Stimulated activated CD4-positive, alpha-beta T cell treated with anti-CD3 and anti-CD28 coated beads, Interleukin-15, amount 100 ng/mL, for 1 hour (primary cell): ENCODE measurements around the gene DHX16.
"Not testable (repeated sequence)": the region's sequence is repeated elsewhere in the genome, so short reads cannot be mapped to it uniquely, and the experiment has no call there.

Source experiments
- DNase-seq, 2 donors: peaks; one replicate each; pipeline ENCODE4 v3.0.0-alpha.2; 2020; ENCODE audit warnings: low read depth in 1 of 2, low spot score in 1 of 2

Gene DHX16

DNA sequence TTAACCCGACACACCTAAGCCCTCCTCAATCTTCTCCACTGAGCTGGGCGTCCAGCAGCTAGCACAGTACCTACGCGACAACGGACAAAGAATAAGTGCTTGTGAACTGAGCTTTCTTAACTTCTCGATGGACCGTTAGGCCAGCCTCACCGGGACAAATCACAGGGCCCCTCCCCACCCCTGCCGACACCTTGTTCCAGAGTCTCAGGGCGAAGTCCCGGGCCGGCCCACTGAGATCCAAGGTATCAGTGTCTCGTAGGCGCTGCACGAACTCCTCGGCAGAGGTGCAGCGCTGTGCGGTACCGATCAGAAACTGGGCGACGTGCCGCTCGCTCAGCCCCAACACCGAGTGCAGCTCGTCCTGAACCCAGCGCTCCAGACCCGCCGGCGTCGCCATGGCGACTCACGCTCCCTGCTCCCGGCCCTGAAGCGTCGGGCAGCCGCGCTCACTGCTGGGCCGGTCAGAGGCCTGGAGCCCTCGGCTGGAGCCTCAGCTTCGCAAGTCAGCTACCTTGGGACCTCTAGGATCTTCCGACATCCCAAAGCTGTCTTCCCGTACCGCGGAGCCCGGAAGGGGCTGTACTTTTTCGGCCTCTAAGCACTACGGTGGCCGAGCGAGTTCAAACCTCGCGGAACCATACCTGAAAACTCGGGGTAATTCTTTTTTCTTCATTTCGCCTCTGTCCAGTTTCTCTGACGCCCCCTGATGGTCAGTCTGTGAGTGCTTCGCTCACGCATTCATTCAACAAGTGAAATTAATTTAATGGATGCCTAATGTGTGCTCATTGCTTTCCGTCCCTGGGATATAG is at the start of gene DHX16:
DHX16 (minus strand) TSS at position 562 of the 809 bp plus-strand sequence; CDS start at position 397, 165 bp downstream.
- peak; percentile 78 to 79 for DNase-seq

DNA sequence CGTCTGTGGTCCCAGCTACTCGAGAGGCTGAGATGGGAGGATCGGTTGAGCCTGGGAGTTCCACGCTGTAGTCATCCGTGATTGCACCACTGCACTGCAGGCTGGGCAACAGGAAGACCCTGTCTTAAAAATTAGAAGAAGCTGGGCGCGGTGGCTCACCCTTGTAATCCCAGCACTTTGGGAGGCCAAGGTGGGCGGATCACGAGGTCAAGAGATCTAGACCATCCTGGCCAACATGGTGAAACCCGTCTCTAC is 49.1 kb upstream of the DHX16 start:
- DNase-seq: not testable (repeated sequence)

DNA sequence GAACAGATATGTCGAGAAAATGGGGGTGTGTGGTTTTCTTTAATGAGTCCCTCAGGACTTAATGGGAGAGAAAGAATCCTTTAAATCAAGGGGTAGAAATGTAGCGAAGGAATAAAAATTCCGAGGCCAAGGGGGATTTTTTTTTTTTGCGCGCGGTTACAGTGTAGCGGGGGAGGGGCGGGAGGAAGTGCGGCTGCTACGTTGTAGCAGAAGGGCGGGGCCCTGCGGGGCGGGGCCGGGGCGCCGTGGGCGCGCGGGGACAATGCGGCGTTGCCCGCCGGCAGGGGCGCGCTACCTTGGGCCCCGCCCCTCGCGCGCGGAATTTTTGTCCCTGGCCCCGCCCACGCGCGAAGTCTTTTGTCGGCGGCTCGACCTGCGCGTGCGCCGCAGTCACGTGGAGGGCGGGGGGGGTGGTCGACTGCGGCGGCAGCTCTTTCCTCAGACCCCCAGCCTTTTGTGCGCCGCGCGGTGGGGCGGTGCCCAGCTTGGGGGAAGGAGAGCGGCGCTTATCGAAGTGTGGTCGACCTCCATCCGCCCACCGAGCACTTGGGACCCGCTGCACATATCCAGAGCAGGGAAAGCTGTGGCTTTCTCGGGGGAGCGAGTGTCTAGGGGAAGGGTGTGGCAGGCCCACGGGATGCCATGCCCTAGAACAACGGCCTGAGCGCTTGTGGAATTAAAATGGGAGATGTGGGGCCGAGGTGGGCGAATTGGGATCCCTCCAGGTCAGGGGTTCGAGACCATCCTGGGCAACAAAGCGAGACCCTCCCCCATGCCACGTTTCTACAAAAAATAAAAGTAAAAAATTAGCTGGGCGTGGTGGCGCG is 48.6 kb upstream of the DHX16 start:
- peak; percentile 95 to 98 for DNase-seq

GRCh38 chr6:30720738-30721197 is 48.0 kb upstream of the DHX16 start:
- peak; percentile 40 to 57 for DNase-seq

- DNase-seq: peak; percentile 91
Observed at GRCh38 chr6:30719791-30720737, 47.3 kb upstream of the DHX16 start, which contains the start of gene TUBB. Gene TUBB (plus strand): TSS chr6:30720352. CDS start chr6:30720507, 155 bp downstream.

DNA sequence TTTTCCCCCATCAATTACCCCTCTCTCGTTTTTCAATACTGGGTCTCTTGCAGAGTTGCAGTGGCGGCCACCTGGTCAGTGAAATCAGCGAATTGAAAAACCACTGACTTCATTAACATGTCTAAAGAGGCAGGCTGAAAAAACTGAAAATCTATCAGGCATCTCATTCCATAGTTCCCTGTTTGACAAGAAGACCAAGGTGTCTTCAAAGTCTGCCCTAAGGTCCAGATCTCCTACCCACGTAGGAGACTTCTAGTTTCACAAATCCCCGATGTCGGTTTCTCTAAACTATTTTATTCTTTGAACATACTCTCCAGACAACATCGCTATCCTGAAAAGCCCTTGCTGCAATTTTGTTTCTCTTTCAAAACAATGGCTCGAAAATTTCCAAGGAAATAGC is 46.5 kb upstream of the DHX16 start:
- no peak for DNase-seq

DNA sequence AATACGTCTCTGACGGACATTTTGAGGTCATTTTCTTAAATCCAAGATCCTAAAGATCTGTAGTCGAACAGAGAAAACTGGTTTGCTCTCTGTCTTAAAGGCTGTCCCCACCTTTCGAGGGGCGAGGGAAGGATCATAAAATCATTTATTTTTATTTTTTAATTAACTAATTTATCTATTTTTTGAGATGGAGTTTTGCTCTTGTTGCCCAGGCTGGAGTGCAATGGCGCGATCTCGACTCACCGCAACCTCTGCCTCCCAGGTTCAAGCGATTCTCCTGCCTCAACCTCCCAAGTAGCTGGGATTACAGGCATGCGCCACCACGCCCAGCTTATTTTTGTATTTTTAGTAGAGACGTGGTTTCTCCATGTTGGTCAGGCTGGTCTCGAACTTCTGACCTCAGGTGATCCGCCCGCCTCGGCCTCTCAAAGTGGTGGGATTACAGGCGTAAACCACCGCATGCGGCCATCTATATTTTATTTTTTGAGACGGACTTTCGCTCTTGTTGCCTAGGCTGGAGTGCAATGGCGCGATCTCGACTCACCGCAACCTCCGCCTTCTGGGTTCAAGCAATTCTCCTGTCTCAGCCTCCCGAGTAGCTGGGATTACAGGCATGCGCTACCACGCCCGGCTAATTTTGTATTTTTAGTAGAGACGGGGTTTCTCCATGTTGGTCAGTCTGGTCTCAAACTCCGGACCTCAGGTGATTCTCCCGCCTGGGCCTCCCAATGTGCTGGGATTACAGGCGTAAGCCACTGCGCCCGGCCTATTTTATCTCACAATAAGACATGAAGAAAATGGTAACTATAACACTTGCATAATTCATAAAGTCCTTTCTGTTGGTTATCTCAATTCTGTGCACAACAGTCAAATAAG is 45.3 kb upstream of the DHX16 start:
- not testable (repeated sequence) for DNase-seq

DNA sequence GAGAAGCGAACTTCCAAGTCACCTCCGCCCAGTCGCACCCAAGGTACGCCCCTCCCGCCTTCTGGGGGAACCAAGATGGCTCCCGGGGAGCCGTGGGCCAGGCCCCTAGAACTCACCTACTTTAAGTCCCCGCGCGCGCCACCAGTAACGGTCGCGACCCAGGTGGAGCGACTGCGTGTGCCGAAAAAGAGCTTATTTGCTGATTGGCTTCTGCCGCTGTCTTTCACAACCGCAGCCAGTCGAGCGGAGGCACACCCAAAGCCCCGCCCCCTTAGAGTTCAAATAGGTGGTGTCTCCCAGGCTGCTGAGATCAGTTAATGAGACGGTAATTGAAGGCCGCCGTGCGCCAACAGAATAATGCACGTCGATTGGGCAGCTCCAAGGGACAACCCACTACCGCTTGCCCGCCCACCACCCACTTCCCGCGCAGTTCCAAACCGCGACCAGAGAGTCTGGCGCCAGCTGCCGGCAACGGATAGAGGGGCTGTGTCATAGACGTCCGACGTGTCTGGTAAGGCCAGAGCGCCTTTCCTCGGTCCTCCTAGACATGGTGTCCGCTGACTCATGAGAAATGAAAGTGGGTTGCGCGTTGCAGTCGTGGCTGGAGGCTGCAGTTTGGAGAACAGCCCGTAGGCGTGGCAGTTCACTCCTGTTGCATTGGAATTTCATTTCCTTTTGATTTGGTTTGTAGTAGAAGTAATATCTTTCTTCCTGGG is 44.5 kb upstream of the DHX16 start, which contains the start of gene MDC1:
MDC1 (minus strand) TSS at position 153 of the 716 bp plus-strand sequence. CDS start 2,106 bp downstream, outside the sequence.
- peak; percentile 95 to 97 for DNase-seq

DNA sequence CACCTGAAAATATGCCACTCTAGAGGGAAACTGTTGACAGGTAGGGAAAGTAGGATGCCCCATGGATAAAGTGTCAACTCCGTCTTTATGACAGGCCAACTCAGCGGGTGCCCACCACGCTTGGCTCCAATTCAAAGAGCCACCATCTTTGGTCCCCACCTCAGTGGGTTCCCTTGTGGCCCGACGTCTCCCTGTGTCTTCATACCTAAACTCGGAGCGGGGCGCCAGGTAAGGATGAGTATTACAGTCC is 44.0 kb upstream of the DHX16 start:
- no peak for DNase-seq

DNA sequence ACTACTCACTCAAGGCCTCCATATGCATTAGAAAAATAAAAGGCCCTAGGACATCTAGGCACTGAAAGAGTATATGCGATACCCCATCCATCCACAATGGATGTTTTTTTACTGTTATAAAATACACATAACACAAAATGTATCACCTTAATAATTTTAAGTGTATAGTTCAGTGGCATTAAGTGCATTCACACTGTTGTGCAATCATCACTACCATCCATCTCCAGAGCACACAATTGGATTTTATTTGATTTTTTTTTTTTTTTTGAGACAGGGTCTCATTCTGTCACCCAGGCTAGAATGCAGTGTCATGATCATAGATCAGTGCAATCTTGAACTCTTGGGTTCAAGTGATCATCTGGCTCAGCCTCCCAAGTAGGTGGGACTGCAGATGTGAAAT is 41.5 kb upstream of the DHX16 start:
- DNase-seq: no peak

GRCh38 chr6:30712441-30712945 is 39.7 kb upstream of the DHX16 start:
- no peak for DNase-seq

DNA sequence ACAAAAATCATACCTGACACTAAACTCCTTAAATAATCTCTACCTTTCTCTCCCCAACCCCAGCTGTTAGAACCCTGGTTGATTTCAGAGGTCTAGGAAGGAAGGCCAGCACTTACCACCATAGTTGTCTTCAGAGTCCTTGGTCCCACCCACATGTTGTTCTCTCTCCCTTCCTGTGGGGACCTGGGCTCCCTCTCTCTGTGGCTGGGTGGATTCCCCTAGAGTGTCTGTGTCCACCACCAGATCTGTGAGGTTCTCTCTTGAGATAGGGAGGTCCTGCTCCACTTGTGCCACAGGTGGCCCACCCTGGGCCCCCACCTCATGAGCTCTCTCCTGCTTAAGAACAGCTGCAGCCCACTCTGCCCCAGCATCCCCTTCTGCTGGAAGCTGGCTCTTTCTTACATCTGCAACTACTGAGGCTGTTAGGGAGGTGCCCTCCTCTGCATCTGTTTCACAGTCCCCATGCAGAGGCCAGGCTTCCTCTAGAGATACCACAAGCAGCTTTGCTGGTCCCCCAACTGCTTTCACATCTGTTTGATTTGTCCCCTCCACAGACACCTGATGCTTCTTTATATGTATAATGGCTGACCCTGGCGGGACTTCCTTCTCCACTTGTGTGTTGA is 39.1 kb upstream of the DHX16 start:
- DNase-seq: no peak

- DNase-seq: no peak
Observed at GRCh38 chr6:30709101-30709868, 36.5 kb upstream of the DHX16 start.

GRCh38 chr6:30707281-30707850 is 34.6 kb upstream of the DHX16 start:
- no peak for DNase-seq

GRCh38 chr6:30705620-30706019 is 32.8 kb upstream of the DHX16 start:
- DNase-seq: no peak

DNA sequence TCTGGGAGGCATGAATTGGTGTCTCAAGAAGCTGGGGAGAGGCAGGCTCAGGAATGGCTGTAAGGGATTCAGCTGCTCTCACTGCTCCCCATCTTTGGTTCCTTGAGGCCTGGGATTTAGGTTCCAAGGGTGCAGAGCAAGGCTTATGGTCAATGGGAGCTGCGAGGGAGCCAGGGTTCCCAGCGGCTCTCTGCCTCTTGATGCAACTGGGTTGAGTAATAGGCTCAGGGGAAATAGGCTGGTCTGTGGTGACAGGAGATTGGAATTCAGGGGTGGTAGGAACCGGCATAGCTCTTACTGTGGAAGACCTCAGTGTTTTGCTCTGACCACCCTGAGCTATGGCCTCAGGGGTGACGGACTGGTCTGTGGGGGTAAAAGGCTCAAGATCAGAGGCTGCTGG is 31.0 kb upstream of the DHX16 start:
- DNase-seq: no peak

DNA sequence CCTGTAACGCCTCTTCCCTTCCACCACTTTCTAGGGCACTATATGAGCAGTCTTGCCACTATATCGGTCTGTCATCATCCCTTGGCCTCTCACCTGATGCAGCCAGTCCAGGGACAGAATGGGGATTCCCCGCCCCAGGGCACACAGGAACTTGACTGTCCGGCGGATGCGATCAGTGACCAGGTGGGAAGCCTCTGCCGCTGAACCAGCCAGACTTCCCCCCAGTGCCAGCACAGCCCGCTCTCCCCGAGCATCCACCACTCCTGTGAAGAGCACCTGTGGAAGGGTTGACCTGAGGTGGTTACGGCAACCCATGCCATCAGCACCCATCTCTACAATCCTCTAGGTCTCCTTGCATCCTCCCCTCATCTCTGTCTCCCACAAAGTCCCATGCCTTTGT is 30.2 kb upstream of the DHX16 start:
- no peak for DNase-seq

GRCh38 chr6:30700340-30700739 is 27.5 kb upstream of the DHX16 start:
- no peak for DNase-seq
